AG09319 (cell line): ENCODE results near the gene ZFX.

Experiments used
- DNase-seq: peaks from one replicate; pipeline ENCODE4 v3.0.0-alpha.2; 2010; ENCODE audit warnings: low read depth; ENCODE audit errors: extremely low read depth
- CTCF ChIP-seq: IDR thresholded peaks from 2 replicates; pipeline ENCODE4 v1.5.1; 2011; ENCODE audit warnings: low read depth, mild to moderate bottlenecking, inconsistent platforms, low read length, moderate library complexity

Gene ZFX

GRCh38 chrX:24203072-24203808, 53.7 kb downstream of the ZFX start:
- no peak for DNase-seq
- TF ChIP-seq CTCF = no peak

GRCh38 chrX:24204331-24204730, 54.8 kb downstream of the ZFX start:
- TF ChIP-seq CTCF = no peak
- no peak for DNase-seq

- no peak for DNase-seq
- TF ChIP-seq CTCF = no peak
These were observed 55.4 kb downstream of the ZFX start for GRCh38 chrX:24204958-24205357.

- DNase-seq = no peak
- no peak for TF ChIP-seq CTCF
These were observed 58.3 kb downstream of the ZFX start for GRCh38 chrX:24207826-24208225.

- no peak for DNase-seq
- no peak for TF ChIP-seq CTCF
These were observed 59.1 kb downstream of the ZFX start for GRCh38 chrX:24208496-24209240.

GRCh38 chrX:24210190-24210589, 60.7 kb downstream of the ZFX start:
- TF ChIP-seq CTCF = no peak
- no peak for DNase-seq

GRCh38 chrX:24214568-24214967, 65.0 kb downstream of the ZFX start:
- TF ChIP-seq CTCF = no peak
- no peak for DNase-seq
